Measurements from ENCODE around the gene MAD1L1. TPM values are rescaled to one million over a fixed set of nuclear protein-coding genes. Genes with fewer than 3 reads are reported as not detected.

The MAD1L1 gene
- total RNA-seq, 4 donors from 2014 or later = 22.3 to 56.6 (median 35.0) TPM

- 51% methylated on average over 3 of the region's 8 CpGs; no CpG with 5 or more reads in 1 of the 2 donors for WGBS, 2 donors (ENCODE audit: low coverage in 1 of 2)
- TF ChIP-seq POLR2AphosphoS5 (IDR thresholded peaks at IDR 0.05) (no peak), CTCF (IDR thresholded peaks at IDR 0.05) (no peak), EP300 (IDR thresholded peaks at IDR 0.05) (no peak)
- Histone ChIP-seq H3K27me3 (no peaks in the 10 kb centered on the region), H3K4me3 (no peak overlapping the region), H3K36me3 (peaks cover 0 to 25% of the 10 kb centered on the region in 2 donors), H3K4me1 (peaks cover 0 to 22% (median 0%) of the 10 kb centered on the region in 3 donors), H3K27ac (no peak overlapping the region), H3K9me3 (no peaks in the 10 kb centered on the region)
- ATAC-seq = no peak
Measured at GRCh38 chr7:2012981-2013380, 219.8 kb downstream of the MAD1L1 start.

DNA sequence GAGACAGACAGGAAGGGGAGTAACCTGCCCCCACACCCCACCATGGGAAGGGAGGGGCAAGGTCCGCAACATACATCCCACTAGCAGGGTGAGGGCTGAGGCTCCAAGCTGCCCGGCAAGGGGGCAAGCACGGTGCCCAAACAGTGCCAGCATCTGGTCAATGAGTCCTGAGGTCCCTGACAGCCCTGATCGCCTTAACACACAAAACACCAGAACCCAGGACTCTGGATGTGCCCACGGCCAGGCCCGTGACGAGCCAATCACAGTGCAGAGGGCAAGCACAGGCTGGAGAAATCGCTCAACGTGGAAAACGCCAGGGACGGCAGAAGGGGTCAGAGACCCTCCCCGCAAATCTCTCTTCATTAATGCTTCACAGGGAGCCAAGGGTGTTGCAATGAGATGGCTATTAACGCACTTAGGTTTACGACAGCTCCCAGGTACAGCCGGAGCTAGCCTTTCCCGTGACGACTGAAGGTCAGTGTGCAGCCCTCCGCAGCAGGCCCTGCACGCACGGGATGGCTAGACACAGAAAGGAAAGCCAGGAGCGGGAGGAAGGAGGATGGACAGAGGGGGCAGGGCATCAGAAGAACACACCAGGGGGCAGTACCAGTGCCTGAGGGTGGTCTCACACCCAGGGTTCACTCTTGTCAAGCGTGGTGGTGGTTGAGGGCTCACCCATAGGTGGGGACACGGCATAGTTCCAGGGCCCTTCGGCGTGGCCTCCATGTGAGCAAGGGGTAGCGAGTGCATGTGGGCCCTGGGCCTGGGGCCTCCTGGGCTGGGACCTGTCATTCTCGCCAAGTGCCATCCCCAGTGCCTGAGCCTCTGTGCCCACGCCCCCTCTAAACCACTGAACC is 220.5 kb downstream of the MAD1L1 start:
- no peak for ATAC-seq
- no peaks in the 10 kb centered on the region for H3K9me3 ChIP-seq
- H3K4me3 ChIP-seq = no peak overlapping the region
- no peak overlapping the region for H3K27ac ChIP-seq
- peaks cover 0 to 25% of the 10 kb centered on the region in 2 donors for H3K36me3 ChIP-seq
- TF ChIP-seq POLR2AphosphoS5 (IDR thresholded peaks at IDR 0.05) (no peak), POLR2A (IDR thresholded peaks at IDR 0.05) (no peak), EP300 (IDR thresholded peaks at IDR 0.05) (no peak), CTCF (IDR thresholded peaks at IDR 0.05) (no peak)
- 87 to 97% methylated on average over 3 to 7 of the region's 28 CpGs for WGBS, 2 donors (ENCODE audit: low coverage in 1 of 2)
- no peaks in the 10 kb centered on the region for H3K27me3 ChIP-seq
- peaks cover 0 to 22% (median 0%) of the 10 kb centered on the region in 3 donors for H3K4me1 ChIP-seq

DNA sequence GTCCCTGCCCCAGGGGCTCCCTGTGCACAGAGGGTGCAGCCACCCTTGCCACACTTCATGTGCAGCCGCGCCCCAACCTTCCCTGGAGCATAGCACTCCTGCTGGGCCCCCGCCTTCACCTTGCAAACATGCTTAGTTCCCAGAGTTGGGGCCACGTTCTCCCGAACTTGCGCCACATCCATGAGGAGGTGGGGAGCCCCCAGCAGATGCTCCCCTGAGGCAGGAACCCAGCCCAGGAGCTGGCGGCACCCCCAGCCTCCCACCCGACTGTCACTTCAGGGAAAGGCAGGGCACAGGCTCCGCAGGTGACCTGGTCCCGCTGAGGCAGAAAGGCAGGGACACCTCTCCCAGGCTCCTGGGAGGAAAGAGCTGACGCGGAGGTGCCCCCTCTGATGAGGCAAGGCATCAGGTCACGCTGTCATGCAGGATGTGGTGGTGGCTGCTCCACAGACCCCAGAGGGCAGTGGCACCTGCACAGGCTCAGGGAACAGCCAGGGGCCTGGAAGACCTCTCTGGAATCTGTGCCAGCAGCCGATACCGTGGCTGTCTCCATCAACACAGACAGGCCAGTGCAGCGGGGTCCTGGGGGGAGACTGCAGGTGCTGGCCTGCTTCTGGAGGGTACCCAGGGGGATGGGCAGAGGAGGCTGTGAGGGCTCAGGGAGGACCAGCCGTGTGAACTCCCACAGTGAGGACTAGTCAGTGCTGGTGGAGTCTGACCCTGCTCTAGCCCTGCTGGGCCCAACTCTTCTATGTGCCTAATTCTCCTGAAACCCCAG is 221.3 kb downstream of the MAD1L1 start:
- WGBS, 2 donors (ENCODE audit: low coverage in 1 of 2) = 100% methylated on average over 1 of the region's 17 CpGs; no CpG with 5 or more reads in 1 of the 2 donors
- peaks cover 0 to 22% (median 0%) of the 10 kb centered on the region in 3 donors for H3K4me1 ChIP-seq

GRCh38 chr7:2010551-2011265 is 222.0 kb downstream of the MAD1L1 start:
- Histone ChIP-seq H3K4me3 (no peak overlapping the region), H3K9me3 (no peaks in the 10 kb centered on the region), H3K4me1 (peaks cover 0 to 22% (median 0%) of the 10 kb centered on the region in 3 donors), H3K27me3 (no peaks in the 10 kb centered on the region), H3K27ac (no peak overlapping the region), H3K36me3 (peaks cover 0 to 25% of the 10 kb centered on the region in 2 donors)
- no peak for TF ChIP-seq EP300 (IDR thresholded peaks at IDR 0.05)
- no peak for TF ChIP-seq CTCF (IDR thresholded peaks at IDR 0.05)
- no peak for TF ChIP-seq POLR2AphosphoS5 (IDR thresholded peaks at IDR 0.05)
- TF ChIP-seq POLR2A (IDR thresholded peaks at IDR 0.05) = no peak
- WGBS, 2 donors (ENCODE audit: low coverage in 1 of 2) = 86 to 90% methylated on average over 4 to 12 of the region's 29 CpGs
- ATAC-seq = no peak

More for the DNA sequence above, 221.3 kb downstream of the MAD1L1 start:
- H3K9me3 ChIP-seq = no peaks in the 10 kb centered on the region
- H3K27ac ChIP-seq = no peak overlapping the region
- H3K4me3 ChIP-seq = no peak overlapping the region
- H3K36me3 ChIP-seq = peaks cover 0 to 25% of the 10 kb centered on the region in 2 donors
- H3K27me3 ChIP-seq = no peaks in the 10 kb centered on the region
- no peak for TF ChIP-seq POLR2AphosphoS5 (IDR thresholded peaks at IDR 0.05)
- no peak for TF ChIP-seq EP300 (IDR thresholded peaks at IDR 0.05)
- TF ChIP-seq POLR2A (IDR thresholded peaks at IDR 0.05) = no peak
- no peak for TF ChIP-seq CTCF (IDR thresholded peaks at IDR 0.05)
- no peak for ATAC-seq
